Activated B cell treated with CpG ODN at 0.5 μM for 24 hours (primary cell): ENCODE results near the gene TMEM116. TPM values are rescaled to one million over a fixed set of nuclear protein-coding genes. Genes with fewer than 3 reads are reported as not detected.
"Not testable (repeated sequence)": the region's sequence is repeated elsewhere in the genome, so short reads cannot be mapped to it uniquely, and the experiment has no call there.

Source experiments
- ATAC-seq: fragments of 200-7000 bp; cut with Tn5 transposase; one replicate; pipeline ENCODE4 v1.10.0; 2021; ENCODE audit warnings: low read depth, mild to moderate bottlenecking, moderate library complexity
- CTCF ChIA-PET: fragments of 350-600 bp; sonication (Branson Sonifier 250); formaldehyde crosslinking; loops from one replicate; lab custom pipeline; 2021; ENCODE audit warnings: antibody characterized with exemption; lab: Charles Lee
- POLR2A ChIA-PET: fragments of 350-600 bp; sonication (Branson Sonifier 250); formaldehyde crosslinking; loops from one replicate; lab custom pipeline; 2021; ENCODE audit warnings: antibody characterized with exemption; lab: Charles Lee
- DNase-seq: peaks from one replicate; pipeline ENCODE4 v3.0.0; 2022
- H3K27ac Mint-ChIP-seq: one replicate; pipeline ENCODE4 v1.8.0; 2020; ENCODE audit warnings: mixed read lengths
- H3K27me3 Mint-ChIP-seq: one replicate; pipeline ENCODE4 v1.8.0; 2021; ENCODE audit warnings: mixed read lengths
- H3K36me3 Mint-ChIP-seq: one replicate; pipeline ENCODE4 v1.8.0; 2021; ENCODE audit warnings: low read depth, mixed read lengths
- H3K4me1 Mint-ChIP-seq: one replicate; pipeline ENCODE4 v1.8.0; 2021; ENCODE audit warnings: mixed read lengths
- H3K4me3 Mint-ChIP-seq: one replicate; pipeline ENCODE4 v1.8.0; 2020; ENCODE audit warnings: mild to moderate bottlenecking, mixed read lengths
- H3K9me3 Mint-ChIP-seq: one replicate; pipeline ENCODE4 v1.8.0; 2020; ENCODE audit warnings: mixed read lengths
- CTCF ChIP-seq: fragments of 200-600 bp; IDR thresholded peaks from one replicate; pipeline ENCODE4 v1.8.0; 2022; ENCODE audit warnings: antibody characterized with exemption, mild to moderate bottlenecking
- intact Hi-C: fragments of 100-400 bp; cut with micrococcal nuclease; formaldehyde crosslinking; loops from one replicate; pipeline ENCODE4 v1.15.1; 2024
- total RNA-seq: library from RNA; stranded (reverse); gene quantifications from 2 replicates; pipeline ENCODE4 v1.2.3, GENCODE V29; 2022

Gene TMEM116
- total RNA-seq, 1 donor from 2014 or later, result 10.5 TPM

DNA sequence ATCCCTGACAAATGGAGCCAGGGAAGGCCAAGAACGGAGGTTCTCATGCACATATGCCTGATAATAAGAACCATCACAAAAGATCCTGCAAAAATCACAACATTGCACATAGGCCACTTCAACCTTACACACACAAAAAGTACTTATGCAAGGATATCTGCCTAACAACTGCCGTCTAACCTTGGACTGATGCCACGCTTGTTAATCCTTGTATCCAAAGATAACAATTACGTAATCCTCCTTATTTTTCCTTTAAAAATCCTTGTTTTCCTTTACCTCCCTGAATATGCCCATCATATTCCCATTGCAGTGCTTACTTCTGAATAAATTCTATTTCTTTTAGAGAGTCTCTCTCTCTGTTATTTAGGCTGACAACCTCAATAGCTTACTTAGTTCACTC, 59.5 kb downstream of the TMEM116 start:
- Mint-ChIP-seq H3K9me3 (peaks cover 8% of the 10 kb centered on the region), H3K36me3 (peaks cover 7% of the 10 kb centered on the region), H3K4me3 (no peak overlapping the region), H3K27ac (no peak overlapping the region), H3K27me3 (no peaks in the 10 kb centered on the region), H3K4me1 (peaks cover 10% of the 10 kb centered on the region)
- CTCF ChIA-PET, result interaction anchor here (0.9 kb wide), 1 partner anchor 61 kb away, joined by 3 read pairs; no protein-coding TSS in a partner anchor
- TF ChIP-seq CTCF, result no peak
- DNase-seq (no peak), ATAC-seq (no peak)
- intact Hi-C loops, result no loop called here
- POLR2A ChIA-PET, result no interaction called here

DNA sequence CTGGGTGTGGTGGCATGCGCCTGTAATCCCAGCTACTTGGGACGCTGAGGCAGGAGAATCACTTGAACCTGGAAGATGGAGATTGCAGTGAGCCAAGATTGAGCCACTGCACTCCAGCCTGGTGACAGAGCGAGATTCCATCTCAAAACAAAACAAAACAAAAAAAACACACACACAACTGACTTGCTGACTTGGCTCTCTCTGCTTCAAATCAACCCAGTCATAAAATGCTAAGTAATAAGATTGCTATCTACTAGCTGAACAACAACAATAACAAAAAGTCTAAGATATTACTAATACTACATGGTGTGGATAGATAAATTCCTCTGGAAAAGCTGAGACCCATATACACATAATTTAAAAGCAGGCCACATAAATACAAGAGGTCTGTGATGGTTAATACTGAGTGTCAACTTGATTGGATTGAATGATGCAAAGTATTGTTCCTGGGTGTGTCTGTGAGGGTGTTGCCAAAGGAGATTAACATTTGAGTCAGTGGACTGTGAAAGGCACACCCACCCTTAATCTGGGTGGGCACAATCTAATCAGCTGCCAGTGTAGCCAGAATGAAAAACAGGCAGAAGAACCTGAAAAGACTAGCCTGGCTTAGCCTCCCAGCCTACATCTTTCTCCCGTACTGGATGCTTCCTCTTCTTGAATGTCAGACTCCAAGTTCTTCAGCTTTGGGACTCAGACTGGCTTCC, 60.7 kb downstream of the TMEM116 start:
- H3K9me3 Mint-ChIP-seq, CTCF ChIA-PET, H3K27ac Mint-ChIP-seq, H3K27me3 Mint-ChIP-seq, H3K4me3 Mint-ChIP-seq, H3K36me3 Mint-ChIP-seq, POLR2A ChIA-PET, H3K4me1 Mint-ChIP-seq, DNase-seq, ATAC-seq, intact Hi-C loops: not testable (repeated sequence)

GRCh38 chr12:111950961-111951676, 61.8 kb downstream of the TMEM116 start:
- H3K27ac Mint-ChIP-seq, H3K9me3 Mint-ChIP-seq, DNase-seq, H3K27me3 Mint-ChIP-seq, H3K4me1 Mint-ChIP-seq, H3K36me3 Mint-ChIP-seq, intact Hi-C loops, ATAC-seq, POLR2A ChIA-PET, H3K4me3 Mint-ChIP-seq: not testable (repeated sequence)
- CTCF ChIA-PET, result interaction anchor here (0.6 kb wide), 1 partner anchor 10 kb away, joined by 3 read pairs; no protein-coding TSS in a partner anchor

DNA sequence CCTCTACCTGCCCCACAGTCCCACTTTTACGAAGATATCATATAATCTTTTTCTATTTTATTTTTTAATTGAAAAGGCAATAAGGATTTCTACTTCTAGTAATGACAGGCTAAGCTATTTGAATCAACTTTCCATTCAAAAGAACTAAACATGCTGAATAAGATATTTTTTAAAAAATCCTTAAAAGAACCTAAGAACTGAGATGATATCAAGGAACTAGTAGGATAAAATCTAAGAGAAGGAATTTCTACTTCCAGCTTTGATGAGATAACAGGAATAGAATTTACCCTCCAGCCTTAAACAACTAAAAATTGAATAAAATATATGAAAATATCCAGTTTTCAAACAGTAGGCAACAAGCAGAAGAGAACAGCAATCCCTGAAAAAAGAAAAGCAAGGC, 69.0 kb downstream of the TMEM116 start:
- H3K36me3 Mint-ChIP-seq, result no peaks in the 10 kb centered on the region
- intact Hi-C loops, result no loop called here
- DNase-seq, result no peak
- H3K27ac Mint-ChIP-seq, result no peak overlapping the region
- no peaks in the 10 kb centered on the region for H3K9me3 Mint-ChIP-seq
- H3K27me3 Mint-ChIP-seq, result no peaks in the 10 kb centered on the region
- TF ChIP-seq CTCF, result no peak
- ChIA-PET CTCF (interaction anchor here (1.1 to 2.6 kb wide), 3 partner anchors 71 to 229 kb away, joined by 3 to 13 read pairs (median 3); no protein-coding TSS in a partner anchor), POLR2A (interaction anchor here (1.2 to 3.6 kb wide), 3 partner anchors 69 to 165 kb away, joined by 5 to 37 read pairs (median 10); partner anchors contain the start of genes ERP29, NAA25 and TMEM116)
- no peak for ATAC-seq
- H3K4me3 Mint-ChIP-seq, result no peak overlapping the region
- H3K4me1 Mint-ChIP-seq, result peaks cover 2% of the 10 kb centered on the region

- Mint-ChIP-seq H3K27me3 (no peaks in the 10 kb centered on the region), H3K9me3 (no peaks in the 10 kb centered on the region), H3K27ac (no peak overlapping the region), H3K36me3 (no peaks in the 10 kb centered on the region), H3K4me1 (peaks cover 2% of the 10 kb centered on the region), H3K4me3 (no peak overlapping the region)
- TF ChIP-seq CTCF, result no peak
- ChIA-PET CTCF (no interaction called here), POLR2A (no interaction called here)
- DNase-seq (no peak), ATAC-seq (no peak)
- intact Hi-C loops, result no loop called here
Measured at GRCh38 chr12:111942557-111942956, 70.4 kb downstream of the TMEM116 start.

DNA sequence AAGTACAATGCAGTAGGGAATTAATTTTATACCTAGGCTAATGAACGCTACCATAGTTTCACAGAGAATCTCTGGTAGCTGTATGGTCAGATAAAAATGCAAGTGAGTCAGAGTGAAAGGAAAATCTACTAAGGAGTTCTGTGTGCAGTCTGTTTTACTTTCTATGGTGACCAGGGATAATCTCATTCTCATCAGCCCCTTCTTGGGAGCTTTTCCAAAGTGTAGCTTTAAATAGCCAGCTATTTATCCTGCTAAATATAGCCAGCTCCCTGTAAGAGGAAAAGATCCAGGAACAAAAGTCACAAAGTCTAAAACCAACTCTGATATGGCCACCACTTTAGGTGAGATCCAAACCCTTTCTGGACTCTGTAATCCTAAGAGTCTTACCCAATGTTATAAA, 75.5 kb downstream of the TMEM116 start:
- H3K4me3 Mint-ChIP-seq, result no peak overlapping the region
- no peaks in the 10 kb centered on the region for H3K4me1 Mint-ChIP-seq
- no peak for TF ChIP-seq CTCF
- ATAC-seq, result no peak
- H3K27me3 Mint-ChIP-seq, result no peaks in the 10 kb centered on the region
- ChIA-PET CTCF (no interaction called here), POLR2A (interaction anchor here (0.5 kb wide), 1 partner anchor 580 kb away, joined by 7 read pairs; no protein-coding TSS in a partner anchor)
- peaks cover 11% of the 10 kb centered on the region for H3K36me3 Mint-ChIP-seq
- no peak for DNase-seq
- no peaks in the 10 kb centered on the region for H3K9me3 Mint-ChIP-seq
- H3K27ac Mint-ChIP-seq, result no peak overlapping the region
- intact Hi-C loops, result no loop called here
